IMR-90 (cell line): Measurements from ENCODE around the gene AMZ1. TPM values are rescaled to one million over a fixed set of nuclear protein-coding genes. Genes with fewer than 3 reads are reported as not detected.
"Not testable (repeated sequence)": the region's sequence is repeated elsewhere in the genome, so short reads cannot be mapped to it uniquely, and the experiment has no call there.

Source experiments
- ATAC-seq: fragments of 200-7000 bp; cut with Tn5 transposase; 2 replicates; pipeline ENCODE4 v1.9.1; 2020; ENCODE audit warnings: low read depth, mild to moderate bottlenecking, moderate library complexity
- BruUV-seq: library from RNA; stranded (reverse); fragments of 400-500 nt; replicated peaks from 2 replicates; lab custom pipeline; 2021; lab: Mats Ljungman, UMichigan
- CTCF ChIA-PET: fragments of 300-600 bp; formaldehyde crosslinking; extraction: SDS; loops from one replicate; lab custom pipeline; 2021; ENCODE audit warnings: antibody characterized with exemption; lab: Yijun Ruan, JAX
- POLR2A ChIA-PET: fragments of 300-600 bp; sonication (Branson Sonifier 250); formaldehyde crosslinking; loops from one replicate; lab custom pipeline; 2022; ENCODE audit warnings: antibody characterized with exemption; ENCODE audit not compliant: unreplicated experiment; lab: Charles Lee
- DNase-seq: peaks from one replicate; pipeline ENCODE4 v3.0.0; 2013
- H2AFZ ChIP-seq: replicated peaks from 2 replicates; pipeline ENCODE3; 2013; ENCODE audit warnings: low read length, mild to moderate bottlenecking; ENCODE audit not compliant: poor library complexity
- H2AK5ac ChIP-seq: 2 replicates; pipeline ENCODE4 v1.6.1; 2013; ENCODE audit warnings: low read depth, low read length, inconsistent platforms
- H2AK9ac ChIP-seq: replicated peaks from 2 replicates; pipeline ENCODE3; 2013; ENCODE audit warnings: mild to moderate bottlenecking, low read depth, low read length, moderate library complexity; ENCODE audit not compliant: poor library complexity
- H2BK120ac ChIP-seq: 2 replicates; pipeline ENCODE4 v1.6.1; 2013; ENCODE audit warnings: low read depth, low read length, inconsistent platforms
- H2BK15ac ChIP-seq: 3 replicates; pipeline ENCODE4 v1.6.1; 2013; ENCODE audit warnings: low read depth, low read length, inconsistent platforms
- H2BK20ac ChIP-seq: 2 replicates; pipeline ENCODE4 v1.6.1; 2013; ENCODE audit warnings: low read depth, mild to moderate bottlenecking, inconsistent platforms, low read length, moderate library complexity
- H2BK5ac ChIP-seq: 2 replicates; pipeline ENCODE4 v1.6.1; 2013; ENCODE audit warnings: mild to moderate bottlenecking, low read depth, low read length, inconsistent platforms; ENCODE audit not compliant: poor library complexity, severe bottlenecking
- H3K14ac ChIP-seq: replicated peaks from 2 replicates; pipeline ENCODE4 v1.6.1; 2013; ENCODE audit warnings: low read depth, low read length, inconsistent platforms
- H3K18ac ChIP-seq: 2 replicates; pipeline ENCODE4 v1.6.1; 2013; ENCODE audit warnings: low read depth, low read length, control low read depth
- H3K23ac ChIP-seq: 2 replicates; pipeline ENCODE4 v1.6.1; 2013; ENCODE audit warnings: low read depth, low read length, inconsistent platforms
- H3K27ac ChIP-seq: 2 replicates; pipeline ENCODE4 v1.5.1; 2013; ENCODE audit warnings: mild to moderate bottlenecking, control low read depth, low read length; ENCODE audit not compliant: insufficient read depth
- H3K27me3 ChIP-seq: 2 replicates; pipeline ENCODE4 v1.6.1; 2013; ENCODE audit warnings: low read length; ENCODE audit not compliant: control insufficient read depth, insufficient read depth
- H3K36me3 ChIP-seq: 2 replicates; pipeline ENCODE4 v1.6.1; 2013; ENCODE audit warnings: low read length, mixed read lengths; ENCODE audit not compliant: control insufficient read depth, insufficient read depth
- H3K4ac ChIP-seq: 2 replicates; pipeline ENCODE4 v1.6.1; 2013; ENCODE audit warnings: low read depth, low read length, inconsistent platforms
- H3K4me1 ChIP-seq: 2 replicates; pipeline ENCODE4 v1.6.1; 2013; ENCODE audit warnings: low read length, mixed read lengths; ENCODE audit not compliant: control insufficient read depth, insufficient read depth
- H3K4me2 ChIP-seq: 2 replicates; pipeline ENCODE4 v1.6.1; 2013; ENCODE audit warnings: low read depth, mild to moderate bottlenecking, control low read depth, low read length, moderate library complexity
- H3K4me3 ChIP-seq: 2 replicates; pipeline ENCODE4 v1.5.1; 2013; ENCODE audit warnings: low read depth, mild to moderate bottlenecking, control low read depth, low read length, moderate library complexity; ENCODE audit not compliant: insufficient read depth
- H3K56ac ChIP-seq: 2 replicates; pipeline ENCODE4 v1.6.1; 2013; ENCODE audit warnings: low read length, inconsistent platforms; ENCODE audit not compliant: insufficient read depth; ENCODE audit errors: extremely low read depth
- H3K79me1 ChIP-seq, 2 experiments: 2 replicates each; pipeline ENCODE4 v1.6.1; 2013; ENCODE audit warnings: low read length in 2 of 2, inconsistent platforms in 1 of 2, low read depth in 1 of 2
- H3K9ac ChIP-seq: 2 replicates; pipeline ENCODE4 v1.6.1; 2013; ENCODE audit warnings: low read depth, low read length, control low read depth
- H3K9me1 ChIP-seq: 2 replicates; pipeline ENCODE4 v1.6.1; 2013; ENCODE audit warnings: low read length, inconsistent platforms; ENCODE audit not compliant: insufficient read depth
- H3K9me3 ChIP-seq: 2 replicates; pipeline ENCODE4 v1.6.1; 2013; ENCODE audit warnings: low read length; ENCODE audit not compliant: control insufficient read depth, insufficient read depth
- H4K20me1 ChIP-seq: 2 replicates; pipeline ENCODE4 v1.6.1; 2013; ENCODE audit warnings: low read length, inconsistent platforms; ENCODE audit not compliant: insufficient read depth
- H4K5ac ChIP-seq: 2 replicates; pipeline ENCODE4 v1.6.1; 2013; ENCODE audit warnings: mild to moderate bottlenecking, low read depth, low read length, control low read depth
- H4K8ac ChIP-seq, 2 experiments: 2 replicates each; pipeline ENCODE4 v1.6.1; 2013; ENCODE audit warnings: low read depth in 2 of 2, low read length in 2 of 2, control low read depth in 1 of 2, inconsistent platforms in 1 of 2
- H4K91ac ChIP-seq: 2 replicates; pipeline ENCODE4 v1.6.1; 2013; ENCODE audit warnings: low read depth, low read length, inconsistent platforms; ENCODE audit not compliant: insufficient read depth
- WGBS, 2 experiments: methylation state at CpG; one replicate each; pipeline versions ENCODE4 v1.1.5 to v1.1.7; 2013; ENCODE audit warnings: missing lambda C conversion rate in 2 of 2; ENCODE audit not compliant: insufficient read length in 1 of 2; ENCODE audit errors: extremely low coverage in 2 of 2; 5-methylcytosine and 5-hydroxymethylcytosine counted together
- dilution Hi-C: fragments of 300-500 bp; cut with HindIII; formaldehyde crosslinking; loops from one replicate; pipeline ENCODE4 v1.14.3; 2018; ENCODE audit warnings: low sequenced_read_pairs; ENCODE audit not compliant: unreplicated experiment
- in situ Hi-C: fragments of 300-500 bp; cut with MboI; formaldehyde crosslinking; loops from 3 replicates; pipeline ENCODE4 v1.14.3; 2019; ENCODE audit warnings: low sequenced_read_pairs, inconsistent platforms, mixed read lengths
- intact Hi-C: fragments of 100-400 bp; cut with micrococcal nuclease; formaldehyde crosslinking; loops from 2 replicates; pipeline ENCODE4 v1.10.0; 2022
- polyA plus RNA-seq, 3 experiments: library from polyadenylated mRNA; depleted of rRNA; stranded (reverse); fragments of >200 nt; gene quantifications; 2 replicates each; pipeline ENCODE4 v1.2.3, GENCODE V29; 2012; ENCODE audit warnings: low replicate concordance in 1 of 3
- total RNA-seq: library from RNA; depleted of rRNA; stranded (reverse); fragments of >200 nt; gene quantifications from 2 replicates; pipeline ENCODE4 v1.2.3, GENCODE V29; 2012

The AMZ1 gene
- total and polyA plus RNA-seq, 2 of the 4 experiments (the other 2 are of a cell fraction), result 0.54 to 1.6 TPM

DNA sequence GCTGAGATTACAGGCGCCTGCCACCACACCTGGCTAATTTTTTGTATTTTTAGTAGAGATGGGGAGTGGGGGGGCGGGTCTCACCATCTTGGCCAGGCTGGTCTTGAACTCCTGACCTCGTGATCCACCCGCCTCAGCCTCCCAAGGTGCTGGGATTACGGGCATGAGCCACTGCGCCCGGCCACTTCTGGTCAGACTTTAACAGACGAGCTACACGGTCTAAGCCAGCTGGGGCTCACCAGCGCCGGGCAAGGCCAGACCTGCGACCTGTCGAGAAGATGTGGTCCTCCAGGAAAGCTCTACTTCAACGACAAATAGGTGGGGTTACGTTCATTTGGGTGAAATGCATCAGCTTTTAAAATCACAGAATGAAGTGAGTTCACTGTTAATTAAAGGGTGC, 36.0 kb downstream of the AMZ1 start:
- 96% methylated on average over 13 of the region's 15 CpGs; no CpG with 5 or more reads in 1 of the 2 experiments for WGBS, 2 experiments
- POLR2A ChIA-PET, result not testable (repeated sequence)

More for the DNA sequence above, 36.0 kb downstream of the AMZ1 start:
- H3K27me3 ChIP-seq, H2BK20ac ChIP-seq, H3K56ac ChIP-seq, dilution Hi-C loops, BruUV-seq, H4K5ac ChIP-seq, H3K4ac ChIP-seq, ATAC-seq, H3K4me2 ChIP-seq, H3K4me3 ChIP-seq, H3K18ac ChIP-seq, H2AK9ac ChIP-seq, H3K23ac ChIP-seq, H2AFZ ChIP-seq, H2BK15ac ChIP-seq, DNase-seq, H3K14ac ChIP-seq, H3K9me3 ChIP-seq, CTCF ChIA-PET, H4K91ac ChIP-seq, H3K27ac ChIP-seq, H2AK5ac ChIP-seq, H4K20me1 ChIP-seq, H2BK120ac ChIP-seq, H4K8ac ChIP-seq, H3K4me1 ChIP-seq, H3K9ac ChIP-seq, intact Hi-C loops, H2BK5ac ChIP-seq, in situ Hi-C loops: not testable (repeated sequence)
- peaks cover 39% of the 10 kb centered on the region for H3K36me3 ChIP-seq
- peaks cover 29 to 58% of the 10 kb centered on the region in 2 experiments for H3K79me1 ChIP-seq
- H3K9me1 ChIP-seq, result peaks cover 10% of the 10 kb centered on the region; the same call in 1 of the 2 replicates
